HL-60 (cell line): Measurements from ENCODE around the gene EVI5.

Source experiments
- CTCF ChIP-seq: IDR thresholded peaks from one replicate; pipeline ENCODE4 v1.5.1; 2011; ENCODE audit warnings: low read length, control low read depth, inconsistent platforms; ENCODE audit not compliant: insufficient read depth
- GABPA ChIP-seq: IDR thresholded peaks from 2 replicates; pipeline ENCODE4 v1.6.1; 2012; ENCODE audit warnings: low read depth
- POLR2AphosphoS5 ChIP-seq: IDR thresholded peaks from 2 replicates; pipeline ENCODE4 v1.6.1; 2012; ENCODE audit warnings: low read depth
- REST ChIP-seq: IDR thresholded peaks from 2 replicates; pipeline ENCODE4 v1.6.1; 2012; ENCODE audit warnings: low read depth; ENCODE audit not compliant: insufficient replicate concordance

- TF ChIP-seq CTCF (no peak), GABPA (no peak), POLR2AphosphoS5 (no peak), REST (no peak)
Observed at GRCh38 chr1:92754000-92754718, 30.7 kb downstream of the EVI5 start.
